Chondrocyte (in vitro differentiated cells): ENCODE results near the gene MIPOL1. TPM values are rescaled to one million over a fixed set of nuclear protein-coding genes. Genes with fewer than 3 reads are reported as not detected.

ENCODE experiments used
- DNase-seq: peaks from one replicate; pipeline ENCODE4 v3.0.0; 2021; ENCODE audit warnings: mixed read lengths, low spot score
- H3K27ac Mint-ChIP-seq: one replicate; pipeline ENCODE4 v1.8.0; 2021; ENCODE audit warnings: mild to moderate bottlenecking, moderate library complexity, mixed read lengths; ENCODE audit not compliant: unreplicated experiment
- H3K27me3 Mint-ChIP-seq: 2 replicates; pipeline ENCODE4 v1.8.0; 2021; ENCODE audit warnings: low read depth, mixed read lengths
- H3K36me3 Mint-ChIP-seq: 2 replicates; pipeline ENCODE4 v1.8.0; 2021; ENCODE audit warnings: low read depth, mixed read lengths
- H3K4me1 Mint-ChIP-seq: 2 replicates; pipeline ENCODE4 v1.8.0; 2021; ENCODE audit warnings: low read depth, mild to moderate bottlenecking, mixed read lengths
- H3K4me3 Mint-ChIP-seq: one replicate; pipeline ENCODE4 v1.8.0; 2021; ENCODE audit warnings: mild to moderate bottlenecking, moderate library complexity, mixed read lengths; ENCODE audit not compliant: unreplicated experiment
- H3K9me3 Mint-ChIP-seq: 2 replicates; pipeline ENCODE4 v1.8.0; 2021; ENCODE audit warnings: low read depth, mixed read lengths
- total RNA-seq: library from RNA; stranded (reverse); gene quantifications from 3 replicates; pipeline ENCODE4 v1.2.1, GENCODE V29; 2021
- TF ChIP-seq, protein P1 (sequence below): fragments of 200-600 bp; sonication (generic); IDR thresholded peaks from 2 replicates; pipeline ENCODE4 v1.5.0; 2021; ENCODE audit warnings: antibody characterized with exemption, mild to moderate bottlenecking, moderate library complexity

MIPOL1 gene
- total RNA-seq, 1 donor from 2014 or later = 9.8 TPM

DNA sequence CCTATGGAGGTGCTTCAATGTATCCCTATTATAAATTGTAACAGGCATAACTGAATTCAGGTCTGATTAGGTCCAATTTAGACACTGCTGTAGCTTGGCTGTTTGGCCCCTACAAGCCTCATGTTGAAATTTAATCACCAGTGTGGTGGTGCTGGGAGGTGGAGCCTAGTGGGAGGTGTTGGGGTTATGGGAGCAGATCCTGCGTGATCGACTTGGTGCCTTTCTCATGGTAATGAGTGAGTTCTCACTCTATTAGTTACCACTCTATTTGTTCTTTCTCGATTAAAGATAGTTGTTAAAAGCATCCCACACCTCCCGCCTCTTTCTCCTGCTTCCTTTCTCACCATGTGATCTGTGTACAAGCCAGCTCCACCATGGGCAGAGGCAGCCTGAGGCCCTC is 275.2 kb downstream of the MIPOL1 start:
- Mint-ChIP-seq H3K9me3 (peaks cover 8% of the 10 kb centered on the region), H3K36me3 (peaks cover 5% of the 10 kb centered on the region), H3K27ac (no peak overlapping the region), H3K4me1 (no peaks in the 10 kb centered on the region), H3K27me3 (no peaks in the 10 kb centered on the region), H3K4me3 (no peak overlapping the region)
- DNase-seq = no peak
- TF ChIP-seq, protein P1, sequence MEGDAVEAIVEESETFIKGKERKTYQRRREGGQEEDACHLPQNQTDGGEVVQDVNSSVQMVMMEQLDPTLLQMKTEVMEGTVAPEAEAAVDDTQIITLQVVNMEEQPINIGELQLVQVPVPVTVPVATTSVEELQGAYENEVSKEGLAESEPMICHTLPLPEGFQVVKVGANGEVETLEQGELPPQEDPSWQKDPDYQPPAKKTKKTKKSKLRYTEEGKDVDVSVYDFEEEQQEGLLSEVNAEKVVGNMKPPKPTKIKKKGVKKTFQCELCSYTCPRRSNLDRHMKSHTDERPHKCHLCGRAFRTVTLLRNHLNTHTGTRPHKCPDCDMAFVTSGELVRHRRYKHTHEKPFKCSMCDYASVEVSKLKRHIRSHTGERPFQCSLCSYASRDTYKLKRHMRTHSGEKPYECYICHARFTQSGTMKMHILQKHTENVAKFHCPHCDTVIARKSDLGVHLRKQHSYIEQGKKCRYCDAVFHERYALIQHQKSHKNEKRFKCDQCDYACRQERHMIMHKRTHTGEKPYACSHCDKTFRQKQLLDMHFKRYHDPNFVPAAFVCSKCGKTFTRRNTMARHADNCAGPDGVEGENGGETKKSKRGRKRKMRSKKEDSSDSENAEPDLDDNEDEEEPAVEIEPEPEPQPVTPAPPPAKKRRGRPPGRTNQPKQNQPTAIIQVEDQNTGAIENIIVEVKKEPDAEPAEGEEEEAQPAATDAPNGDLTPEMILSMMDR = no peak

- TF ChIP-seq, protein P1 = no peak
- Mint-ChIP-seq H3K4me3 (no peak overlapping the region), H3K36me3 (peaks cover 5% of the 10 kb centered on the region), H3K9me3 (peaks cover 12% of the 10 kb centered on the region), H3K27me3 (no peaks in the 10 kb centered on the region), H3K4me1 (no peaks in the 10 kb centered on the region), H3K27ac (no peak overlapping the region)
- no peak for DNase-seq
Observed at GRCh38 chr14:37474191-37474590, 276.5 kb downstream of the MIPOL1 start.

- no peak for DNase-seq
- Mint-ChIP-seq H3K9me3 (peaks cover 13% of the 10 kb centered on the region), H3K27ac (no peak overlapping the region), H3K4me1 (no peaks in the 10 kb centered on the region), H3K27me3 (no peaks in the 10 kb centered on the region), H3K36me3 (peaks cover 8% of the 10 kb centered on the region), H3K4me3 (no peak overlapping the region)
- TF ChIP-seq, protein P1 = no peak
Observed at GRCh38 chr14:37480446-37481290, 282.9 kb downstream of the MIPOL1 start.

DNA sequence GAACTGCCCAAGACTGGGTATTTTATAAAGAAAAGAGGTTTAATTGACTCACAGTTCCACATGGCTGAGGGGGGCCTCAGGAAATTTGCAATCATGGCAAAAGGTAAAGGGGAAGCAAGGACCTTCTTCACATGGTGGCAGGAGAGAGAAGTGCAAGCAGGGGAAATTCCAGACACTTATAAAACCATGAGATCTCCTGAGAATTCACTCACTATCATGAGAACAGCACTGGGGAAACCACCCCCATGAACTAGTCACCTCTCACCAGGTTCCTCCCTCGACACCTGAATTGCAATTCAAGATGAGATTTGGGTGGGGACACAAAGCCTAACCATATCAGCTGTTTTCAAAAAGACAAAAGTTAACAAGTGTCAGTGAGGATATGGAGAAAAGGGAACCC is 284.7 kb downstream of the MIPOL1 start:
- no peak for DNase-seq
- peaks cover 12% of the 10 kb centered on the region for H3K36me3 Mint-ChIP-seq
- H3K27me3 Mint-ChIP-seq = no peaks in the 10 kb centered on the region
- no peak overlapping the region for H3K27ac Mint-ChIP-seq
- TF ChIP-seq, protein P1 = no peak
- H3K4me1 Mint-ChIP-seq = no peaks in the 10 kb centered on the region
- peaks cover 27% of the 10 kb centered on the region for H3K9me3 Mint-ChIP-seq
- no peak overlapping the region for H3K4me3 Mint-ChIP-seq

GRCh38 chr14:37483672-37484071 is 285.9 kb downstream of the MIPOL1 start:
- no peak overlapping the region for H3K27ac Mint-ChIP-seq
- H3K36me3 Mint-ChIP-seq = peaks cover 12% of the 10 kb centered on the region
- DNase-seq = no peak
- no peak overlapping the region for H3K4me3 Mint-ChIP-seq
- H3K27me3 Mint-ChIP-seq = no peaks in the 10 kb centered on the region
- TF ChIP-seq, protein P1 = no peak
- peaks cover 26% of the 10 kb centered on the region for H3K9me3 Mint-ChIP-seq
- H3K4me1 Mint-ChIP-seq = no peaks in the 10 kb centered on the region
